ENCODE results near the gene TRPM5. TPM values are rescaled to one million over a fixed set of nuclear protein-coding genes. Genes with fewer than 3 reads are reported as not detected.

Gene TRPM5
- total and polyA plus RNA-seq, 2 of the 4 experiments (the other 2 are of a cell fraction): not detected

DNA sequence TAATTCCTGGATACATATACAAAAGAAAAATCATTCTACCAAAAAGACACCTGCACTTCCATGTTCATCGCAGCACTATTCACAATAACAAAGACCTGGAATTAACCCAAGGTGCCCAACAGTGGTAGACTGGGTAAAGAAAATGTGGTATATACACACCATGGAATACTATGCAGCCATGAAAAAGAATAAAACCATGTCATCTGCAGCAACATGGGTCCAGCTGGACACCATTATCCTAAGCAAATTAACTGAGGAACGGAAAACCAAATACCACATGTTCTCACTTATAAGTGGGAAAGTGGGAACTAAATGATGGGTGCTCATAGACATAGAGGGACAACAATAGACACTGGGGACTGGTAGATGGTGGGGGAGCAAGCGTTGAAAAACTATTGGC is 4.5 kb downstream of the TRPM5 start:
- TF ChIP-seq MAFK (IDR thresholded peaks at IDR 0.05; ENCODE audit: low read depth, low read length): no peak
- TF ChIP-seq CEBPB (IDR thresholded peaks at IDR 0.05; ENCODE audit: low read depth, low read length): no peak
- no peak for TF ChIP-seq CHD1 (IDR thresholded peaks at IDR 0.05; ENCODE audit: low read depth, low read length)
- TF ChIP-seq, protein P1, sequence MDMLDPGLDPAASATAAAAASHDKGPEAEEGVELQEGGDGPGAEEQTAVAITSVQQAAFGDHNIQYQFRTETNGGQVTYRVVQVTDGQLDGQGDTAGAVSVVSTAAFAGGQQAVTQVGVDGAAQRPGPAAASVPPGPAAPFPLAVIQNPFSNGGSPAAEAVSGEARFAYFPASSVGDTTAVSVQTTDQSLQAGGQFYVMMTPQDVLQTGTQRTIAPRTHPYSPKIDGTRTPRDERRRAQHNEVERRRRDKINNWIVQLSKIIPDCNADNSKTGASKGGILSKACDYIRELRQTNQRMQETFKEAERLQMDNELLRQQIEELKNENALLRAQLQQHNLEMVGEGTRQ (IDR thresholded peaks at IDR 0.05; ENCODE audit: low read depth, low read length): no peak
- TF ChIP-seq SMC3 (IDR thresholded peaks at IDR 0.05; ENCODE audit: low read depth, low read length): no peak
- TF ChIP-seq RFX5 (IDR thresholded peaks at IDR 0.05; ENCODE audit: low read depth, low read length): no peak
- no peak for TF ChIP-seq POLR2A (IDR thresholded peaks at IDR 0.05; ENCODE audit: low read depth, low read length)
- TF ChIP-seq, protein P2, sequence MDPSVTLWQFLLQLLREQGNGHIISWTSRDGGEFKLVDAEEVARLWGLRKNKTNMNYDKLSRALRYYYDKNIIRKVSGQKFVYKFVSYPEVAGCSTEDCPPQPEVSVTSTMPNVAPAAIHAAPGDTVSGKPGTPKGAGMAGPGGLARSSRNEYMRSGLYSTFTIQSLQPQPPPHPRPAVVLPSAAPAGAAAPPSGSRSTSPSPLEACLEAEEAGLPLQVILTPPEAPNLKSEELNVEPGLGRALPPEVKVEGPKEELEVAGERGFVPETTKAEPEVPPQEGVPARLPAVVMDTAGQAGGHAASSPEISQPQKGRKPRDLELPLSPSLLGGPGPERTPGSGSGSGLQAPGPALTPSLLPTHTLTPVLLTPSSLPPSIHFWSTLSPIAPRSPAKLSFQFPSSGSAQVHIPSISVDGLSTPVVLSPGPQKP (IDR thresholded peaks at IDR 0.05; ENCODE audit: borderline replicate concordance, low read depth, low read length): no peak
- TF ChIP-seq NFE2L2 (IDR thresholded peaks at IDR 0.05; ENCODE audit: low read depth, low read length): no peak
- no peak for TF ChIP-seq RAD21 (IDR thresholded peaks at IDR 0.05; ENCODE audit: low read length)
- TF ChIP-seq, protein P3, sequence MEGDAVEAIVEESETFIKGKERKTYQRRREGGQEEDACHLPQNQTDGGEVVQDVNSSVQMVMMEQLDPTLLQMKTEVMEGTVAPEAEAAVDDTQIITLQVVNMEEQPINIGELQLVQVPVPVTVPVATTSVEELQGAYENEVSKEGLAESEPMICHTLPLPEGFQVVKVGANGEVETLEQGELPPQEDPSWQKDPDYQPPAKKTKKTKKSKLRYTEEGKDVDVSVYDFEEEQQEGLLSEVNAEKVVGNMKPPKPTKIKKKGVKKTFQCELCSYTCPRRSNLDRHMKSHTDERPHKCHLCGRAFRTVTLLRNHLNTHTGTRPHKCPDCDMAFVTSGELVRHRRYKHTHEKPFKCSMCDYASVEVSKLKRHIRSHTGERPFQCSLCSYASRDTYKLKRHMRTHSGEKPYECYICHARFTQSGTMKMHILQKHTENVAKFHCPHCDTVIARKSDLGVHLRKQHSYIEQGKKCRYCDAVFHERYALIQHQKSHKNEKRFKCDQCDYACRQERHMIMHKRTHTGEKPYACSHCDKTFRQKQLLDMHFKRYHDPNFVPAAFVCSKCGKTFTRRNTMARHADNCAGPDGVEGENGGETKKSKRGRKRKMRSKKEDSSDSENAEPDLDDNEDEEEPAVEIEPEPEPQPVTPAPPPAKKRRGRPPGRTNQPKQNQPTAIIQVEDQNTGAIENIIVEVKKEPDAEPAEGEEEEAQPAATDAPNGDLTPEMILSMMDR (conservative IDR thresholded peaks at IDR 0.05; ENCODE audit: low read depth, low read length): no peak
- TF ChIP-seq MAZ (IDR thresholded peaks at IDR 0.05; ENCODE audit: borderline replicate concordance, low read depth, low read length): no peak
- TF ChIP-seq MXI1 (IDR thresholded peaks at IDR 0.05; ENCODE audit: borderline replicate concordance, low read depth, low read length): no peak
- TF ChIP-seq FOS (IDR thresholded peaks at IDR 0.05; ENCODE audit: low read depth, low read length): no peak
- TF ChIP-seq BHLHE40 (IDR thresholded peaks at IDR 0.05; ENCODE audit: low read depth, low read length): no peak
- no peak for TF ChIP-seq RCOR1 (IDR thresholded peaks at IDR 0.05; ENCODE audit: insufficient replicate concordance, low read length)
- H2AK5ac ChIP-seq (ENCODE audit: low read depth, low read length): no peak overlapping the region
- no peak overlapping the region for H3K23ac ChIP-seq (ENCODE audit: low read depth, low read length)
- in situ Hi-C loops (cut with MboI; ENCODE audit: low sequenced_read_pairs): loop anchor here (10.0 kb wide), 1 partner anchor 75 kb away; no protein-coding TSS in a partner anchor
- no peak overlapping the region for H4K8ac ChIP-seq (ENCODE audit: low read depth in 2 of 2, low read length in 2 of 2)
- no peaks in the 10 kb centered on the region for H3K36me3 ChIP-seq (ENCODE audit: control insufficient read depth, insufficient read depth, low read length)
- H3K56ac ChIP-seq (ENCODE audit: extremely low read depth, insufficient read depth, low read length): no peak overlapping the region
- H2AFZ ChIP-seq (replicated peaks; ENCODE audit: low read length, poor library complexity): no peak overlapping the region
- dilution Hi-C loops (cut with HindIII; ENCODE audit: low sequenced_read_pairs, unreplicated experiment): no loop called here
- no peak overlapping the region for H3K27ac ChIP-seq (ENCODE audit: insufficient read depth, low read length)
- no peak overlapping the region for H2BK20ac ChIP-seq (ENCODE audit: low read depth, low read length)
- DNase-seq (no peak), ATAC-seq (ENCODE audit: low read depth) (no peak)
- H3K18ac ChIP-seq (ENCODE audit: low read depth, low read length): no peak overlapping the region
- H3K14ac ChIP-seq (replicated peaks; ENCODE audit: low read depth, low read length): no peak overlapping the region
- H3K9me1 ChIP-seq (ENCODE audit: insufficient read depth, low read length): no peaks in the 10 kb centered on the region
- H2BK15ac ChIP-seq (ENCODE audit: low read depth, low read length): no peak overlapping the region
- no peaks in the 10 kb centered on the region for H4K20me1 ChIP-seq (ENCODE audit: insufficient read depth, low read length)
- no peak overlapping the region for H3K4me2 ChIP-seq (ENCODE audit: low read depth, low read length)
- H3K4me1 ChIP-seq (ENCODE audit: control insufficient read depth, insufficient read depth, low read length): no peaks in the 10 kb centered on the region
- no peak overlapping the region for H3K4ac ChIP-seq (ENCODE audit: low read depth, low read length)
- no peak overlapping the region for H3K4me3 ChIP-seq (ENCODE audit: insufficient read depth, low read depth, low read length)
- no TSS peak for BruUV-seq (replicated peaks)
- no peak overlapping the region for H2AK9ac ChIP-seq (replicated peaks; ENCODE audit: low read depth, low read length, poor library complexity)
- H3K9ac ChIP-seq (ENCODE audit: low read depth, low read length): no peak overlapping the region
- no peak overlapping the region for H4K5ac ChIP-seq (ENCODE audit: low read depth, low read length)
- H3K27me3 ChIP-seq (ENCODE audit: control insufficient read depth, insufficient read depth, low read length): peaks cover 35% of the 10 kb centered on the region
- no CpG with 5 or more reads among the region's 3 CpGs for WGBS, 2 experiments (ENCODE audit: extremely low coverage in 2 of 2, insufficient read length in 1 of 2)
- ChIA-PET CTCF (no interaction called here), POLR2A (ENCODE audit: unreplicated experiment) (no interaction called here)
- no peak overlapping the region for H2BK5ac ChIP-seq (ENCODE audit: low read depth, low read length, poor library complexity, severe bottlenecking)
- no peaks in the 10 kb centered on the region for H3K79me1 ChIP-seq (ENCODE audit: low read depth in 1 of 2, low read length in 2 of 2)
- intact Hi-C loops (cut with micrococcal nuclease): no loop called here
- H2BK120ac ChIP-seq (ENCODE audit: low read depth, low read length): no peak overlapping the region
- H4K91ac ChIP-seq (ENCODE audit: insufficient read depth, low read depth, low read length): no peak overlapping the region
- no peaks in the 10 kb centered on the region; the same call in 1 of the 2 replicates for H3K9me3 ChIP-seq (ENCODE audit: control insufficient read depth, insufficient read depth, low read length)
